Measurements from ENCODE around the gene RFNG.

The RFNG gene

DNA sequence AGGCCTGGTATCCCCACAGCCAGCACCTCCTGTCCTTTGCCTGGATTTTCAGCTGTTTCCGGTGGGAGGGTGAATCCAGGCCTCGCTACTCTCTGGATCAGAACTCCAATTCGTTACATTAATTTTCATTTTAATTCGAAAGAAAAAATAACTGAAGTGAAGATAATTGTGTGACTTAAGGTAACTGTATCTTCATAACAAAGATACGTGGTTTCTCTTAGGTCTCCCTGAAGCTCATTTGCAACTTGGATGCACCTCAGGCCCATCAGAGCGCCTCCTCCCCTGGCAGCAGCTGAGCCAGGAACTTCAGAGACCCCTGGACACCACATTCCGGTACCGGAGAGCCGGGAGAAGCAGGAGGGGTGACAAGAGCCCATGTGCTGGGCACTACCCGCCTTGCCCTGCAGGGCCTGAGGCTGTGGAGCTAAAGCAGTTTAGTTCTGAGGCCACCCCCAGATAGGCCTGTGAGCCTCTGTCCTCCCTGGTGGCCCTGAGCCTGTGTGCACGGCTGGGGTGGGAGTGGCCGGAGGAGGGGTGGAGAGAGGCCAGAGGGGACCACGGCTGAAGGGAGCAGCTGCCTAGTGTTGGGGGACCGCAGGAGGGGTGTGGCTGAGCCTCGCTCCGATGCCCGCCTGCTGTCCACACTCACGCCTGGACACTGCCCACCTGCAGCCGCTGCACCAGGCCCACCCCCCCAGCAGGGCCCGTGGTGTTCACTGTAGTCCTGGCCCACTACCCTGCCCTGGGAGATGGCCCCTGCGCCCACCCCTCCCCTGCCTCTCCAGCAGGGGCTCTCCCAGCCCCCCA is 25.4 kb upstream of the RFNG start:
- no peak for DNase-seq

DNA sequence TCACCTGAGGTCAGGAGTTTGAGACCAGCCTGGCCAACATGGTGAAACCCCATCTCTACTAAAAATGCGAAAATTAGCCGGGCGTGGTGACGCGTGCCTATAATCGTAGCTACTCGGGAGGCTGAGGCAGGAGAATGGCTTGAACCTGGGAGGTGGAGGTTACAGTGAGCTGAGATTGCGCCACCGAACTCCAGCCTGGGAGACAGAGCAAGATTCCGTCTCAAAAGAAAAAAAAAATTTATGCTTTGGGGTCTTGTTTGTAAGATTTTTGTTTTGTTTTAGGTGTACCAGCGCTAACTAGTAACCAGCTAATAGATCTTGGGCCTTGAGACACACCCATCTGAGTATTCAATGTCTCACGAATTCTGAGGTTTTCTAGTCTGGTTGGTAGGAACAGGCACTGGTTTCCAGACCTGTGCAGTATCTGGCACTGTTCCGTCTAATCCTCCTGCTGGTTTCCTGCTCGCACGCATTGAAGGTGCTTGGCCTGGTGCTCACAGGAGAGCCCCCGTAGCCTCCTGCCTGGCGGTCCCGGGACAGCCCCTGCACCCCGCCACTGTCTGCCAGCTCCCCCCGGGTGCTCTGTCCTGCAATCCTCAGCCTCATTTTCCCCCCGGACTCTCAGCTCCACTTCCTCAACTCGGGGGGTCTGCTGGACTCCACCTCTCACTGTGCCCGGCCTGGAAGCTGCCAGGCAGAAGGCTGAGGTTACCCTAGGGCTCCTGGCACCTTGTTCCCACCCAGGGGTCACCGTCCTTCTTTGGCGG is 24.6 kb upstream of the RFNG start:
- no peak for DNase-seq

DNA sequence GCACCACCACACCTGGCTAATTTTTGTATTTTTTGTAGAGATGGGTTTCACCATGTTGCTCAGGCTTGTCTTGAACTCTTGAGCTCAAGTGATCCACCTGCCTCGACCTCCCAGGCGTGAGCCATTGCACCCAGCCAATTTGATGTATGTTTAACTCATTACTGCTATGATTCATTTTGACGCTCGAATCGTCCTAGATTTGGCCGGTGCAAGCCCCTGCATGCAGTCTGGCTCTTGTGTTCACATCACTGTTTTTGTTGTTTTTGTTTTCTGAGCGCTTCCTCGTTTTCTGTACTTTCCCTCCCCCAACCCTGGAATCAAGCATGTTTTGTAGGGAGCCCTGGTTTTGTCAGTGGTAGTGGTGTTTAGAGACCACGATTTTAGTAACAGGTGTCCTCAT is 21.8 kb upstream of the RFNG start:
- no peak for DNase-seq

DNA sequence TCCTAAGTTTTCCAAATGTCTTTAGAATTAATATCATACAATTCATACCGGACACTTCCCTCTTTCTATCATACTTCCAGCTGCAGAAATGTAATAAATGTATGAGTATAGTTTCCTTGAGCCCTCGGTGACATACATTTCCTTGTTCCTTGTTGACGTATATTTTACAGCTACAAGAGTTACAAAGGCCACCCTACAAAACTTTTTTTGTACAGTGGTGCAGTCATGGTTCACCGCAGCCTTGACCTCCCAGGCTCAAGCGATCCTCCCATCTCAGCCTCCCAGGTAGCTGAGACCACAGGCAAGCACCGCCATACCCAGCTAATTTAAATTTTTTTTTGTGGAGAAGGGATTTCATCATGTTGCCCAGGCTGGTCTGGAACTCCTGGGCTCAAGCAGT is 21.2 kb upstream of the RFNG start:
- no peak for DNase-seq

DNA sequence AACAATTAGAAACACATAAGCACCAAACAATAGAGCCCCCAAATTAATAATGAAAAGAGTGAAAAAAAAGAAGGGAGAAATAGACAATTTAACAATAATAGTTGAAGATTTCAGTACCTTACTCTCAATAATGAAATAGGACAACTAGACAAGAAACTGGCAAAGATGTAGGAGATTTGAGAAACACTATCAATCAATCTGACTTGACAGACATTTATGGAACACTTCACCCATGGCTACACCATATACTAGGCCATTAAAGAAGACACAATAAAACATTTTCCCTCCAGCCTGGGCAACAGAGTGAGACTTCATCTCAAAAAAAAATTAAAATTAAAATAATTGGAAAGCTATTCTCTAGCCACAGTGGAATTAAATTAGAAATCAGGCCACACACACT is 19.0 kb upstream of the RFNG start:
- no peak for DNase-seq

DNA sequence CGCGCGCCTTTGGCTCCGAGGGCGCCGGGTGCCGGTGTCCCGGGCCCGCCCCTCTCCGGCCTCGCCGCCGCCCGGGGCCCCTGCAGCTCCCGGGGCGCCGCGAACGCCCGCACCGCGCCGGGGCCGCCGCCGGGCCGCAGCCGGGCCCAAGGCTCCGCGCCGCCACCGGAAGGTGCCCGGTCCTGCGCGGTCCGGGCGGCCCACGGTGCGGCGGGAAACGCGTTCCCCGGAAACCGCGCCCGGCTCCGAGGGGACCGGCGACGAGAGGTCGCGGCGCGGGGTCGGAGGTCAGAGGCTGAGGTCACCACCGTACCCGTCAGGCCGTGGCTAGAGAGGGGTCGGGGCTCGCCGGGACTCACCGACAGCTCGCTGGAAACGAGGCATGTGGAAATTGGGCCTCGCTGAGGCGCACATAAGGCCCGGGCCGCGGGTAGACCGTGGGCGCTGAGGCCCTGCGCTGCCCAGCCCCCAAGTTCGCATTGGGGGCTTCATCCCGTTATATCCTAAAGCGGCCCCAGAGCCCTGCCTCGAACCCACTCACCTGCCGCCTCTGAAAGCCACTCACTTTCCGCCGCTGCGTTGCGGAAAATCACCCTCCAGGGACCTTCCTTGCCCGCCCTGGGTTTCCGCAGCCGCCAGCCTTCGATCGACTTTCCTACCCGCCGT is 14.2 kb upstream of the RFNG start, which contains the start of gene DUS1L:
TSS of gene DUS1L (minus strand) at position 167 of the 666 bp plus-strand sequence. CDS start 745 bp downstream, outside the sequence.
- DNase-seq, result peak; percentile 79

DNA sequence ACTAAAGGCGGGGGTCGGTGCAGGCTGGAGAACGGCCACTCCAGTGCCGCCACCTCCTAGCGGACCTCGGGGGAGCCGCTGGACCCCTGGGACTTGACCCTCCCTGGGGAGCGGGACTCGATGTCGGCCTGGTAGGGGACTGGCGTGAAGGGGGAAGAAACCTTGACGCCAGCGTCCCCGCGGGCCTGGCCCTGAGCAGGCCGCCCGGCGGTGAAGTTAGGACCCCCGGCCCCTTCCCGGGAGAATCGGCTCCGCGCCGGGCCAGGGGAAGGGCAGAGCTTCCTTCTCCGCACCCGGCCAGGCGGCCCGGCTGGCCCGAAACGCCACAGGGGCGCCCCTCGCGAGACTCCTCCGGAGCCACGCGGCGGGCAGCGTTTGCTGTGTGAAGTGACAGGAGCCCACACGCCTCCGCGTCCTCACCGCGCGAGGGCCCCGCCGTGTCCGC is 13.6 kb upstream of the RFNG start:
- peak; percentile 51 for DNase-seq

DNA sequence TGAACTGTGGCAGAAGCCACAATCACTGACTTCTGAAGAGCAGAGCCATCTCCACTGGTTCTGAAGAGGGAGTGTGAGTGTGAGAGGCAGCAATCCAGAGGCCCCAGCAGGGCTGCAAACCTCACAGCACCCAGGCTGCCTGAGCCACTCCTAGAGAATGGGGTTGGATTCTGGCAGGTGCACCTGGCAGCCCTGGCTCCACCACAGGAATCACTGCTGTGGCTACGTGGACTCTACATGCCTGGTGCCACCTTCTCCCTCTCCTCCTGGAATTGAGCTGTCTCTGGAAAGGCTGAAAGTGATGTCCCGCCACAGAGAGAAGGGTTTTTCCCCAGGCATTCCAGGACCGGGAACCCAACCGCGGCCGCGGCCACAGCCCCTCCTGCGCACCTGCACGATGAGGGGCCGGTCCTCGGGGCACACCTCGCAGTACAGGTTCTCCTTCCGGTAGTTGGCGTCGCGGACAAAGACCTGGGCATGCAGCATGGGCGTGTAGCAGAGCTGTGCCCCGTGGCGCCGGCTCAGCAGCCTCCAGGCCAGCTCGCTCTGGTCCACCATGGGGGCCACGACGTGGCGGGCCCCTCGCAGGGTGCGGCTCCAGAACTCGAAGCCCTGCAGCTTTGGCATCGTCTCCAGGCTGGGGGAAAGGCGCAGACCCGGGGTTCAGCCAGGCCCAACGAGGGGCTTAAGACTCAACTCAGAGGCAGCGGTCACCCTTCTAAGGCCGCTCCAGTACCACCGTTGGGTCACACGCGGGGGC is 13.0 kb upstream of the RFNG start:
- DNase-seq, result no peak

DNA sequence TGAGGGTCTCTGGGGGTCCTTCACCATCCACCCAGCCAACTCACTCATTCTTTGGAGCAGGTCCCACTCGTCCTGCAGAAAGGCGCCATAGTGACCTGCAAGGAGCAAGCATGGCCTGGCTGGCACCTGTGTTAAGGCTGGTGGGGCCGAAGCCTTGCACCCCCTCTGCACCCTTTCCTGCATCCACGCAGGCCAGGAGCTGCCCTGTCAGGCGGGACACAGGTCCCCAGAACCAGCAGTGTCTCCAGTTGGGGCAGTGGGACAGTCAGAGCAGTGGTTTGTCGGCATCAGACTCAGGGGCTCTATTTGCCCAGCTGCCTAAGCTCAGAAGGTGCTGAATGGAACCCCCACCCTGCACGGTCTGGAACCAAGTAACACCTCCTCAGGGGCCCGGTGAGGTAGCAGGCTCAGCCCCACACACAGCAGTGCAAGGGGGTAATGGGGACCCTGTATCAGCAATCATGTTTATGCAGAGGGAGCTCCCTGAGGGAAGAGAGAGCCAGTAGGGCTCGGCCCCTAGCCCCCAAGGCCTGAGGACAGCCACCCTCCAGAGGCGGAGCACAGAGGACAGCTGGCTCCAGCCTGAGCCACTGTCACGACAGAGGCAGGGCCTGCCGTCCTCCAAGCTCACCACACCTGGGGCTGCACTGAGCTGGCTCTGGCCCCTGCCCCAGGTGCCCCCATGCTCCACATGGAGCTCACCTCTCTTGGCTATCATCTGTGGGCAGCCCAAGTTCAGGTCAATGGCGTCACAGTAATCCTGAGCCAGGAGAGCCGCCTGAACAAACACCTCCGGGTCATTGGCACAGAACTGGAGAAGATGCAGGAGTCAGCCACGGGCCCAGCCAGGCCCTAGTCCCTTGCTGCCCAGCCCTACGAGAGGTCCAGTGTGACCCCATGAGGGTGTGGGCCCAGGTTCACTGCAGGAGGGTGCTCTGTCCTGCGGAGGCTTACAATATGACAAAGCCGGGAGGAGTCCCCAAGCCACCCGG is 12.1 kb upstream of the RFNG start:
- DNase-seq, result no peak

DNA sequence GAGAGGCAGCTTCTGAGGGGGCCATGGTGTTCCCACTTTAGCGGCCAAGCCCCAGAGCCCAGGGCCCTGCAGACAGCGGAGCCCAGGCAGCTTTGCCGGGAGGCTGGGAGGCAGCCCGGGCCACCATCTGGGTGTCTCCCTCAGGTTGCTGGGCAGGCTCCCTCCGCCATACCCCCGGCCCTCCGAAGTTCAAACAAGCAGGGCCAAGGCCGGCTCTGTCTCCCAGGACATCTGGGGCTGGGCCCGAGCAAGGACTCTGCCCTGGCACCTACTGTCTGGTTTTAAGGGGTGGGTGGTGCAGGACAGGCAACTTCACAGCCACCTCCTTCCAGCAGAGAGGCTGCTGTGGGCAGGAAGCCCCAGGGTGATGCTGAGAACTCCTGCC is 11.4 kb upstream of the RFNG start:
- DNase-seq, result no peak

DNA sequence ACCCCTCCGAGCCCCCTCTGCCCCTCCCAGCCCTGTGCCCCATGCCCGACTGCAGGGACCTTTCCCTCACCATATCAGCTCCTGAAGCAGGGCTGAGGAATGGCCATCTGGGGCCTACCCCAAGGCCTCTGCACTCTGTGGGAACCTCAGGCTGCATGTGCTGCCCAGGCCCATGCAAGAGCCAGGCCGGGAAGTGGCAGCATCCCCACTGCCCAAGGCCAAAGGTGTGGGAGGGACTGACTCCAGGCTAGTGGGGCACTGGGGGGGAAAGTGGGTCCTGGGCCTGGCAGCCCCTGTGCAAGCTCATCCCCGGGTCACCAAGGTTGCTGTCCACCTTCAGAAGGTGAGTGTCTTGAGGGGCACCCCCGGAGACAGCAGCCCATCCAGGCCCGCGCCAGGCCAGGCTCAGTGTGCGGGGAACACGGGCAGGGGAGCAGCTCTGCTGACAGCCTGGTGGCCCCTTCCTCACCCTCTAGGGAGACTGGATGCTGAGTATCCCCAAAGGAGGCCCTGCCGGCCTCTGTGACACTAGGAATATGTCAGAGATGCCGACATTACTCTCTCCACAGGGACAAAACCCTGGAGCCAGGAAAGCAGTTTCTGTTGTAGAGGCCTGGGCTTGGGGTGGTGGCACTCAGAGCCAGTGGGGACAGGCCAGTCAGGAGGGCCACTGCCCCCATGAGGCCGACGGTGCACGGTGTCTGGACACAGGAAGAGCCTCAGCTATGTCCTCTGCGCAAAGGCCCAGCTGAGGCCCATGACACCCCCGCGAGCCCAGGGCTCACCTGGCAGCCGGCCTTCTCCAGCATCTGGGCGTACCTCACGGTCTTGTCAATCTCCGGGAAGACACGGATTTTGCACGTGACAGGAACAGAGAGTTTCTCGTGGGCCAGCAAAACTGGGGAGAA is 10.7 kb upstream of the RFNG start:
- no peak for DNase-seq

DNA sequence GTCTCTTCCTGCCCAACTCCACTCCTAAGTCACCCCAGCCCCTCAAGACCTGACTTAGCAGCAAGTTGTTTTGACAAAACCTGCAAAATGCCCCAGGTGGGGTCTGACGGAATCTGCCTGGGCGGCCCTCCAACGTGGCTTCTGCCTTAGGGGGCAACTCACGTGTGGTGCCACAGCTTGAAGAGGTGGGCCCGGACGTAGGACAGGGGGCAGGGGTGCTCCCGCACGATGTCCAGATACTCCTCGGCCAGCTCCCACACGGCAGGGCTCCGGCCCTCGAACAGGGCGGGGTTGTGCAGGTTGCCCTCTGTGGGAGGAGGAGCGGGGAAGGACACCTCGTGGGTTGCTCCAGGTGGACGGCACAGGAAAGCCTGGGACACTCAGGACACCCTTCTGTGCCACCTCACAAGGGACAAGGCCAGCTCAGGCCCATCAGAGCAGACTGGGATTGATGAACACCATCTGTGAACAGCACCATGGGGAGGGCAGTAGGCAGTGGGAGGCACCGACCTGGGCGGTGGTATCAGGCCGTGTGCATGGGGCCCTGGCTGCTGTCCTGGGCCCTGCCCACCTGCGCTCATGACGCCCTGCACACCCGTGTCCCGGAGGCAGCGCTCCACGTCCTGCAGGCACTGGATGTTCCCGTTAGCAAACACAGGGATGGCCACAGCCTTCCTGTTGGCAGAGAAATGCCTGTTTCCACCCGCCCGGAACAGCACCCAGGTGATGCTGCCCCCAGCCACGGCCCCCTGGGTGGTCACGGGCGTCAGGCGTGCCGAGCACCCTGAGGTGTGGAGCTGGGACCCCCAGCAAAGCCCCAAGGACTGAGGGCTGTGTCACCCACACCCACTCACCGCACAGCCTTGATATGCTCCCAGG is 9.7 kb upstream of the RFNG start:
- no peak for DNase-seq

DNA sequence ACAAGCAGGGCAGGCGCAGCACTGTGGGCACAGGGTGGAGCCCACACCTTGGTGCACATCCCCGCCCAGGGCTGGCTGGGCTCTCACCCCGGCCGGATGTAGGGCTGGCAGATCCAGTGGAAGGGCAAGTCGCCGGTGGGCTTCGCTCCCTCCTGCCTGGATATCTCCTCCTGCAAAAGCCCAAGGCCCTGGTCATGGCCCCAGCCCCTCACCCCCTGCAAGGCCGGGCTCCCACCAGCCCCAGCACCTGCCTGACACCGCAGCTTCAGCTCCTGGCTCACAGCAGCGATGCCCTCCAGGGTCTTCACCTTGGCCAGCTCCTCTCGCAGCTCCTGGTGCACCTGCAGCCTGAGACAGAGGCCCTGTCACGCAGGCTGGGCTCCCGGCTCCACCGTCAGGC is 9.0 kb upstream of the RFNG start:
- DNase-seq, result no peak

DNA sequence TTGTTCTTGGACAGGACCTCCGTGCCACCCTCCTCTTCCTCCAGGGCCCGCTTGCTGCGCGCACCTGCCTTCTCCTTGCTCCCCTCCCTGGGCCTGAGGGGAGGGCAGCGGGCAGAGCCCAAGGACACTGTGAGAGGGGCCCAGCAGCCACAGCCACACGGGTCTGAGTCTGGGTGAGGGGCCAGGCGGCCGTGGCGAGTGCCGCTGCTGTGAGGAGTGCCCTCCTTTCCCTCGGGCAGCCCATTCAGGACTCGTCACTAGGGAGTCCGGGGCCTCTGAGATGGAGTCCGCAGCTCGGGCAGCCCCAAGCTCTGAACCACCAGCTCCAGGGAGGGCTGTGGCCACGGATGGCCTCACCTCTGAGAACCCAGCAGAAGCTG is 8.4 kb upstream of the RFNG start:
- DNase-seq, result no peak

DNA sequence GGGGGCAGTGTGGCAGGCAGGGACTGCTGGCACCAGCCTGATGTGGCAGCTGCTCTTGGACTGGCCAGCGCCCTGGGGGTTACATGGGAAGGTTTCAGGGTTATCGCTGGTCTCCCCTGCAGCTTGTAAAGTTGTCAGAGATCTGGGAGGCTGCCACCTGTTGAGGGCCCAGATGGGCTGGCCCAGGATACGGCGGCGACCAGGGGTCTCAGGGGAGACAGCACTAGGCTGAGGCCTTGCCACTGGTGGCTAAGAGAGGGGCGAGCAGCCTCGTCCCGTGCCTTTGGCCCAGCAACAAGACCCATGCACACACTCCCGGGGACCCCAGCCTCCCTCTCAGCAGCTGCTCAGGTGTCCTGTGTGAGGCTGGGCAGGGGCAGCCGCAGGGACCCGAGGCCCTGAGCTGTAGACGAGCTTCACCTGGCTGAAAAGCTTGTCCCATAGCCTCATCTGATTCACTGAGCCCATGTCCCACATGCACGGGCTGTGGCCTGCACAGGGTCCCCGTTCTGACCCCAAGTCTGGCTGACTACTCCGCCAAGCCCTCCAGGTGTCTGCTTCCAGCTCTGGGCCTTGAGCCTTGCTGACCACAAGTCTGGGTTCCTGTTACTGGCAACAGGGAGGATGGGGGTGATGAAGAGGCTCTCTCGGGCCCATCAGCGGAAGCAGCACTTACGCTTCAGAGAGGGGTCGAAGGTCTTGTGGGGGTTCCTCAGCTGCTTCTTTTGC is 7.8 kb upstream of the RFNG start:
- DNase-seq, result peak; percentile 31

DNA sequence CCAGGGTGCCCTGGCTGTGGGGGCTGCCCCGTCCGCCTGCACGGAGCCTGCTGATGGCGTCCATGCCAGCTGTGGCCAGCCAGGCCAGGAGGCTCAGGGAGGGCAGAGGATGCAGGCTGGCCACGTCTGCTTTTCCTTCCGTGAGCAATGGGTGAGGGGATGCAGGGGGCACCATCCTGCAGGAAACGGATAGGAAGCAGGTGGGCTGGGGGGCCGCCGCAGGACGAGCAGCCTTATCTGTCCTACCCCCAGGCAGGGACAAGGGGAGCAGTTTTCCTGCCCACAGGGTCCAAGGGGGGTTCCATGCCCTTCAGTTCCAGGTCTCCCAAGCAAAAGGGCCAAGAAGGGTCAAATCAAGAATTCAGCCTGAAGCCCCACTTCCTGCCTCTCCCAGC is 7.2 kb upstream of the RFNG start:
- DNase-seq, result no peak

DNA sequence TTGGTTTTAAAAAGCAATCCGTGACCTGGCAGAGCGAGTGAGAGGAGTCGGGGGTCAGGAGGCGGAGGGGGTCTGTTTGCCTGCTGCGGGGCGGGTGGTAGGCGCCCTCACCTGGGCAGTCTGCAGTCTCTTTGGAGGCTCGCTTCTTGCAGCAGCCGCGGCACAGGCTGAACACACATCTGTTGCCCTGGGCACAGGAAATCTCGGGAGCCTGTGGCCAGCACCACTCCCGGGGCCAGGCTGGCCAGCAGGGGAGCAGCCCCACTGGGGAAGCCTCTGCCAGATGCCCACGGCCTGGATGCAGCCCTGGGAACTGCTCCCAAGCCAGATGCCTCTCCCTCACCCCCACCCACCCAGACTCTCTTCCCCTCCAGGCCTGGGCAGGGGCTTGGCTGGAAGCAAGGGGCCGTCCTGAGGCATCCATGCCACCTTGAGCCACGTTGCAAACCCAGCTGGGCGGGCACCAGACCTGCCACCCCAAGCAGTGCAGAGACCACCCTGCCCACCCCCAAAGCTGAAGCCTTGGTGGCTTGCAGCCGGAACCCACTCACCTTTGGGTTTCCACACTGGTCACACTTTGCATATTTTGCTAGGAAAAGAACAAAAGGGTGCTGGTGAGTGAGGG is 6.7 kb upstream of the RFNG start:
- DNase-seq, result no peak

All from activated CD4-positive, CD25-positive, alpha-beta regulatory T cell treated with anti-CD3 and anti-CD28 coated beads, Interleukin-2, amount 50 U/mL, for 72 hours (primary cell).